Breast epithelium (tissue), 4 donors: ENCODE data around the gene MYO15A. TPM values are rescaled to one million over a fixed set of nuclear protein-coding genes. Genes with fewer than 3 reads are reported as not detected.

Experiments
- DNase-seq, 2 donors: peaks; one replicate each; pipeline ENCODE4 v3.0.0-alpha.2; 2019; ENCODE audit warnings: low spot score in 2 of 2
- H3K27ac ChIP-seq, 2 donors: fragments of 200-600 bp; sonication (generic) in 1 of 2; one replicate each; pipeline ENCODE4 v1.5.1; 2016 to 2019; ENCODE audit warnings: mild to moderate bottlenecking in 1 of 2
- H3K27me3 ChIP-seq, 2 donors: fragments of 200-600 bp; sonication (generic) in 1 of 2; one replicate each; pipeline versions ENCODE4 v1.5.1 to v1.6.0; 2017 to 2019; ENCODE audit warnings: control low read depth in 1 of 2, mild to moderate bottlenecking in 1 of 2
- H3K36me3 ChIP-seq: fragments of 200-600 bp; one replicate; pipeline ENCODE4 v1.5.1; 2019
- H3K4me1 ChIP-seq, 2 donors: fragments of 200-600 bp; sonication (generic); one replicate each; pipeline ENCODE4 v1.5.1; 2016 to 2019; ENCODE audit warnings: control low read depth in 1 of 2
- H3K4me3 ChIP-seq, 3 donors: fragments of 200-600 bp; sonication (generic); 1 replicate in 2 of 3; 2 replicates in 1 of 3; pipeline ENCODE4 v1.5.1; 2016 to 2019; ENCODE audit warnings: mild to moderate bottlenecking in 3 of 3, moderate library complexity in 2 of 3
- H3K9me3 ChIP-seq, 2 donors: fragments of 200-600 bp; sonication (generic) in 1 of 2; one replicate each; pipeline ENCODE4 v1.5.1; 2016 to 2019; ENCODE audit warnings: control low read depth in 1 of 2
- POLR2A ChIP-seq: fragments of 450-650 bp; IDR thresholded peaks from one replicate; pipeline ENCODE4 v1.6.1; 2016; ENCODE audit warnings: antibody characterized with exemption, mild to moderate bottlenecking, moderate library complexity
- POLR2AphosphoS5 ChIP-seq, 3 donors: sonication (generic); formaldehyde crosslinking; IDR thresholded peaks; one replicate each; pipeline ENCODE4 v1.6.1; 2017; ENCODE audit warnings: antibody characterized with exemption in 3 of 3
- intact Hi-C: fragments of 100-400 bp; cut with DNase I; formaldehyde crosslinking; loops from one replicate; pipeline ENCODE4 v1.15.1; 2023; ENCODE audit warnings: low total_unique reads
- total RNA-seq, 3 donors: library from RNA; depleted of rRNA; stranded (reverse); fragments of >200 nt; gene quantifications; one replicate each; pipeline ENCODE4 v1.1.0, GENCODE V29; 2016
- TF ChIP-seq, protein P1 (sequence below), 3 donors: fragments of 450-650 bp; IDR thresholded peaks; one replicate each; pipeline ENCODE4 v1.5.1; 2016 to 2017; ENCODE audit warnings: antibody characterized with exemption in 3 of 3, mild to moderate bottlenecking in 3 of 3, moderate library complexity in 3 of 3

MYO15A gene
- total RNA-seq, 3 donors from 2014 or later, result 1.2 to 2.9 (median 2.2) TPM

DNA sequence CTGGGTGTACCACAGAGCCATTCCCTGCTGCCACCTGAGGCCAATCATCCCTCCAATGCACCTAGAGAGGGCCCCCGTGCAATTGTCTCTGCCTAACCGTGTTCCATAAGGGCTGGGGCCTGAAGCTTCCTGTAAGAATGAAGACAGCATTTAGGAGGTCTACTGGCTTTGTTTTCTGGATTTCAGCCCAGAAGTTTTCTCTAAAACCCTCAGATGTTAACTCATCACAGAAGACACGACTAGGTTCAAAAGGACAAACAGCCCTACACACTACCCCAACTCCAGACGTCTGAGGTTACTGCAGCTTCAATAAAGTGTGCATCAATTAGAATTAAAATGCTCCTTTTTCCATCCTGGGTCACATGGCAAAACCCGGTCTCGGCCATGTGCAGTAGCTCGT is 31.6 kb upstream of the MYO15A start:
- intact Hi-C loops, result loop anchor here (10.0 kb wide), 1 partner anchor 532 kb away; no protein-coding TSS in a partner anchor
- no peak for TF ChIP-seq POLR2AphosphoS5 (IDR thresholded peaks at IDR 0.05)
- TF ChIP-seq, protein P1, sequence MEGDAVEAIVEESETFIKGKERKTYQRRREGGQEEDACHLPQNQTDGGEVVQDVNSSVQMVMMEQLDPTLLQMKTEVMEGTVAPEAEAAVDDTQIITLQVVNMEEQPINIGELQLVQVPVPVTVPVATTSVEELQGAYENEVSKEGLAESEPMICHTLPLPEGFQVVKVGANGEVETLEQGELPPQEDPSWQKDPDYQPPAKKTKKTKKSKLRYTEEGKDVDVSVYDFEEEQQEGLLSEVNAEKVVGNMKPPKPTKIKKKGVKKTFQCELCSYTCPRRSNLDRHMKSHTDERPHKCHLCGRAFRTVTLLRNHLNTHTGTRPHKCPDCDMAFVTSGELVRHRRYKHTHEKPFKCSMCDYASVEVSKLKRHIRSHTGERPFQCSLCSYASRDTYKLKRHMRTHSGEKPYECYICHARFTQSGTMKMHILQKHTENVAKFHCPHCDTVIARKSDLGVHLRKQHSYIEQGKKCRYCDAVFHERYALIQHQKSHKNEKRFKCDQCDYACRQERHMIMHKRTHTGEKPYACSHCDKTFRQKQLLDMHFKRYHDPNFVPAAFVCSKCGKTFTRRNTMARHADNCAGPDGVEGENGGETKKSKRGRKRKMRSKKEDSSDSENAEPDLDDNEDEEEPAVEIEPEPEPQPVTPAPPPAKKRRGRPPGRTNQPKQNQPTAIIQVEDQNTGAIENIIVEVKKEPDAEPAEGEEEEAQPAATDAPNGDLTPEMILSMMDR (IDR thresholded peaks at IDR 0.05), result no peak
- TF ChIP-seq POLR2A, result no peak

DNA sequence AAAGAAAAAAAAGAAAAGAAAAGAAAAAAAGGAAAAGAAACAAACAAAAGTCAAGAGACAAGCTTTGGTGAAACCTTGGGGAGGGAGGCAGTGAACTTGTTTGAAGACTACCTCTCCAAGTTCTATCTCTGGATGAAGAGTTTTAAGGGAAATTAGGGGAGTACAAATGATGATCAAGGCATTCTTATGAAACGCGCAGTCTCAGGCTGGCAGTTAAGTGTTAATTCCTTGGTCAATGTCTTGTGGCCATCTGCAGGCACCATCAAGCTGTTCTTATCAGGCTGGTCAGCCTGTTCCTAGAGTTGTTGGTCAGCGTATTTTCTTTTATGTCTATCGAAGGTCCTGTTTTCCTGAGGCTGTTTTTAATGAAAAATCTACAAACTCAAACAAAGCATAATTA is 29.0 kb upstream of the MYO15A start:
- H3K36me3 ChIP-seq, result no peaks in the 10 kb centered on the region
- H3K9me3 ChIP-seq, result no peaks in the 10 kb centered on the region
- DNase-seq, result no peak
- no peaks in the 10 kb centered on the region for H3K27me3 ChIP-seq
- intact Hi-C loops, result loop anchor here (10.0 kb wide), 1 partner anchor 535 kb away; no protein-coding TSS in a partner anchor
- H3K4me1 ChIP-seq, result no peaks in the 10 kb centered on the region
- H3K4me3 ChIP-seq, result no peak overlapping the region
- no peak for TF ChIP-seq POLR2AphosphoS5 (IDR thresholded peaks at IDR 0.05)
- TF ChIP-seq, protein P1 (IDR thresholded peaks at IDR 0.05), result no peak
- TF ChIP-seq POLR2A, result no peak
- H3K27ac ChIP-seq, result no peak overlapping the region

More for the DNA sequence above, 31.6 kb upstream of the MYO15A start:
- H3K36me3 ChIP-seq, result no peaks in the 10 kb centered on the region
- H3K27ac ChIP-seq, result no peak overlapping the region
- H3K4me1 ChIP-seq, result no peaks in the 10 kb centered on the region
- no peaks in the 10 kb centered on the region for H3K27me3 ChIP-seq
- no peak overlapping the region for H3K4me3 ChIP-seq
- DNase-seq, result no peak
- no peaks in the 10 kb centered on the region for H3K9me3 ChIP-seq

DNA sequence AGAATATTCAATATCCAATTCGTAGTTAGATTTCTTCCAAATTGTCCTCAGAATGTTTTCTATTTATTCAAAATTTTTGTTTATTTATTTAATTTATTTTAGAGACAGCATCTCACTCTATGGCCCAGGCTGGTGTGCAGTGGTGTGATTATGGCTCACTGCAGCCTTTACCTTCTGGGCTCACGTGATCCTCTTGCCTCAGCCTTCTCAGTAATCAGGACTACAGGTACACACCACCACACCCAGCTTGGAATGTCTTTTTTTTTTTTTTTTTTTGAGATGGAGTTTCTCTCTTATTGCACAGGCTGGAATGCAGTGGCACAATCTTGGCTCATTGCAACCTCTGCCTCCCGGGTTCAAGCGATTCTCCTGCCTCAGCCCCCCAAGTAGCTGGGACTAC is 24.3 kb upstream of the MYO15A start:
- intact Hi-C loops, result loop anchor here (2.0 kb wide), 1 partner anchor 39 kb away; no protein-coding TSS in a partner anchor
- no peaks in the 10 kb centered on the region for H3K9me3 ChIP-seq
- H3K4me3 ChIP-seq, result no peak overlapping the region
- H3K36me3 ChIP-seq, result no peaks in the 10 kb centered on the region
- no peaks in the 10 kb centered on the region for H3K27me3 ChIP-seq
- no peak overlapping the region for H3K27ac ChIP-seq
- no peaks in the 10 kb centered on the region for H3K4me1 ChIP-seq
- DNase-seq, result no peak
- TF ChIP-seq, protein P1 (IDR thresholded peaks at IDR 0.05), result no peak
- TF ChIP-seq POLR2A (no peak), POLR2AphosphoS5 (IDR thresholded peaks at IDR 0.05) (no peak)

DNA sequence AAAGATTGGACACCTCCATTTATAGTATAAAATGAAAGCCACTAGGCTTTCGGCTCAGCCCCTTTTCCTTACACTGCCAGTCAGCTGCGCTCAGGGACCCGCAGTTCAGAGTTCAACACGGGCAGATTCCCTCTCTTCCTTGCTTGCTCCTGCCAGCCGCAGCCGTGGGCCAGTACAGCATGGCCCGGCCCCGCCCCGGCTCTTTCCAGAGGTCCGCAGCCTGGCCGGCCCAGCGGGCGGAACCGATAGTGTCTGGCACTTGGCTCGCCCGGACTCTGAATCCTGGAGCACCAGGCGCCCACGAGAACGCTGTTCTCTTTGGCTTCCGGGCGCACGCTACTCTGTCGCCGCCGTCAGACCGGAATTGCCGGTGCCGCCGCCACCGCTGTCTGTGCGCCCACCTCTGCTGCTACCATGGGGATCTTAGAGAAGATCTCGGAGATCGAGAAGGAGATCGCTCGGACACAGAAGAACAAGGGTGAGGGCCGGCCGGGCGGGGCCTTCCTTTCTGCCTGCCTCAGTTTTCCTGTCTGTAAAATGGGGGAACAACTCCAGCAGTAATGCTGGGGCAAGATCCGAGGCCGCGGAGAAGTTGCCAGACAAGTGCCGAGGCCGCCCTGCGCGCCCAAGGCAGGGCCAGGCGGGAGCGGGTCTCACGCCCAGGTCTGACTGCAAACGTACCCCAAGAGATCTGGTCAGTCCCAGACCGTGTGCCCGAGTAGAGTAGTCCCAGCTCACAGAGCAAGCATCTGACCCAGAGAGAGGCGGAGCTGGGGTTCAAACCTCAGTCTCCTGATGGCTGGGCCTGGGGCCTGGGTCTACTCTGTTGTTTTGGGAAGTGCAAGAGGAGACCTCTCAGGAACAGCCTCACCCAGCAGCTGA is 20.7 kb upstream of the MYO15A start, which contains the start of gene DRG2:
TSS of gene DRG2 (plus strand) at position 339 of the 882 bp plus-strand sequence. CDS start at position 415, 76 bp downstream.
- peak; percentile 85 to 92 for DNase-seq
- TF ChIP-seq, protein P1 (IDR thresholded peaks at IDR 0.05), result no peak
- TF ChIP-seq POLR2A (peak; percentile 25), POLR2AphosphoS5 (IDR thresholded peaks at IDR 0.05) (peak; percentile 78 to 90 (median 81))

DNA sequence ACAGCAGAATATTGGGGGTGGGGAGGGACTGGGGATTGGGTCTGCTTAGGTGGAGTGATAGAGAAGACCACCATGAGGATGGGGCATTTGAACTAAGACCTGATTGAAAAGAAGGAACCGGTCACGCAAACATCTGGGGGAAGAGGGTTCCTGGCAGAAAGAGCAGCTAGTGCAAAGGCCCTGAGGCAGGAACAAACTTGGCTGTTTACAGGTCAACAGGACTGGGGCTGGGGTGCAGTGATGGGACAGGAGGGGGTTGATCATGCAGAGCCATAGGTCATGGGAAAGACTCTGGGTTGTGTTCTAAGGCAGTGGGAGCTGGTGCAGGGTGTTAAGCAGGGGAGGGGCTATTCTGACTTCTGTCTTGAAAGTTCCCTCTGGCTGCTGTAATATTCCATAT is 18.9 kb upstream of the MYO15A start:
- H3K4me3 ChIP-seq, result no peak overlapping the region
- H3K9me3 ChIP-seq, result no peaks in the 10 kb centered on the region
- no peaks in the 10 kb centered on the region for H3K27me3 ChIP-seq
- TF ChIP-seq POLR2A (no peak), POLR2AphosphoS5 (IDR thresholded peaks at IDR 0.05) (no peak)
- TF ChIP-seq, protein P1 (IDR thresholded peaks at IDR 0.05), result no peak
- H3K36me3 ChIP-seq, result no peaks in the 10 kb centered on the region
- no peak overlapping the region for H3K27ac ChIP-seq
- no peaks in the 10 kb centered on the region for H3K4me1 ChIP-seq
- no peak for DNase-seq
- intact Hi-C loops, result no loop called here

More for the DNA sequence above, 20.7 kb upstream of the MYO15A start, which contains the start of gene DRG2:
- H3K4me3 ChIP-seq, result peak within 1 kb of the TSS; percentile 74 to 77 (median 74)
- no peaks in the 10 kb centered on the region for H3K36me3 ChIP-seq
- no peaks in the 10 kb centered on the region for H3K27me3 ChIP-seq
- H3K4me1 ChIP-seq, result no peaks in the 10 kb centered on the region
- H3K9me3 ChIP-seq, result no peaks in the 10 kb centered on the region
- peak within 1 kb of the TSS; percentile 77 to 85 for H3K27ac ChIP-seq
- intact Hi-C loops, result no loop called here
